Brain microvascular endothelial cell (primary cell): Measurements from ENCODE around the gene ADM.

Source experiments
- DNase-seq: peaks from one replicate; pipeline ENCODE4 v3.0.0-alpha.2; 2020
- H3K27ac ChIP-seq: fragments of 250-450 bp; sonication (Bioruptor Pico); 2 replicates; pipeline ENCODE4 v1.5.1; 2020; ENCODE audit warnings: mild to moderate bottlenecking, moderate library complexity
- H3K27me3 ChIP-seq: fragments of 250-450 bp; sonication (Bioruptor Pico); replicated peaks from 2 replicates; pipeline ENCODE4 v1.5.1; 2020; ENCODE audit warnings: mild to moderate bottlenecking
- H3K36me3 ChIP-seq: fragments of 250-450 bp; sonication (Bioruptor Pico); replicated peaks from 2 replicates; pipeline ENCODE4 v1.5.1; 2020; ENCODE audit warnings: mild to moderate bottlenecking
- H3K4me3 ChIP-seq: 2 replicates; pipeline ENCODE4 v1.5.1; 2011; ENCODE audit warnings: low read depth, mild to moderate bottlenecking, control low read depth, low read length, moderate library complexity
- CTCF ChIP-seq: IDR thresholded peaks from 2 replicates; pipeline ENCODE4 v1.5.1; 2011; ENCODE audit warnings: low read depth, mild to moderate bottlenecking, moderate library complexity, low read length, control low read depth, inconsistent platforms; ENCODE audit errors: missing control alignments
- in situ Hi-C: cut with HindIII; loops from 2 replicates; pipeline ENCODE4 v1.10.0; 2017; ENCODE audit warnings: low sequenced_read_pairs, low pct_ligation_motif_present

Gene ADM

DNA sequence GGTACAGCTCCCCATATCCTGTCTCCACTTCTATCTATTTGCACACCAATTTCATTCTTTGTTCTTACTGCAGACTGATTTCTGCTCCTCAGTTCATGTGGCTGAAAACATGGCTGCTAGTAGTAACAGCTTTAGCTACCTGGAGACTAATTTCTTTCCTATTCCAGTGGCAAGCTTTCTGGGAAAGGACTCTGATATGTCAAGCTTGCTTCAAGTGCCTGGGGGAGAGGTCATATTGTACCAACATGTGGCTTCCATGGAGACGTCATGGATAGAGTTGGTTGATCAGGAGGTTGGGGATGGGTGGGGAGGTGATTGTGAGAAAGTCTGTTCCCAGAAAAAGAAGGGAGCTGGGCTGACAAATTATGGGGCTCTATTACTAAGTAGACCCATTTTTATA lies 44.9 kb downstream of the ADM start:
- Histone ChIP-seq H3K36me3 (no peaks in the 10 kb centered on the region), H3K27ac (no peak overlapping the region), H3K27me3 (no peaks in the 10 kb centered on the region), H3K4me3 (no peak overlapping the region)
- in situ Hi-C loops: no loop called here
- no peak for DNase-seq
- TF ChIP-seq CTCF: no peak

- peak overlapping the region; percentile 80 for H3K27ac ChIP-seq
- H3K36me3 ChIP-seq: no peaks in the 10 kb centered on the region
- DNase-seq: peak; percentile 93
- H3K27me3 ChIP-seq: no peaks in the 10 kb centered on the region
- no peak overlapping the region for H3K4me3 ChIP-seq
- in situ Hi-C loops: no loop called here
- TF ChIP-seq CTCF: no peak
These were observed 45.5 kb downstream of the ADM start for GRCh38 chr11:10350334-10350733.

- Histone ChIP-seq H3K27me3 (no peaks in the 10 kb centered on the region), H3K36me3 (no peaks in the 10 kb centered on the region), H3K4me3 (no peak overlapping the region), H3K27ac (peak overlapping the region; percentile 80)
- DNase-seq: no peak
- TF ChIP-seq CTCF: no peak
- in situ Hi-C loops: no loop called here
These were observed 46.5 kb downstream of the ADM start for GRCh38 chr11:10351435-10351764.

DNA sequence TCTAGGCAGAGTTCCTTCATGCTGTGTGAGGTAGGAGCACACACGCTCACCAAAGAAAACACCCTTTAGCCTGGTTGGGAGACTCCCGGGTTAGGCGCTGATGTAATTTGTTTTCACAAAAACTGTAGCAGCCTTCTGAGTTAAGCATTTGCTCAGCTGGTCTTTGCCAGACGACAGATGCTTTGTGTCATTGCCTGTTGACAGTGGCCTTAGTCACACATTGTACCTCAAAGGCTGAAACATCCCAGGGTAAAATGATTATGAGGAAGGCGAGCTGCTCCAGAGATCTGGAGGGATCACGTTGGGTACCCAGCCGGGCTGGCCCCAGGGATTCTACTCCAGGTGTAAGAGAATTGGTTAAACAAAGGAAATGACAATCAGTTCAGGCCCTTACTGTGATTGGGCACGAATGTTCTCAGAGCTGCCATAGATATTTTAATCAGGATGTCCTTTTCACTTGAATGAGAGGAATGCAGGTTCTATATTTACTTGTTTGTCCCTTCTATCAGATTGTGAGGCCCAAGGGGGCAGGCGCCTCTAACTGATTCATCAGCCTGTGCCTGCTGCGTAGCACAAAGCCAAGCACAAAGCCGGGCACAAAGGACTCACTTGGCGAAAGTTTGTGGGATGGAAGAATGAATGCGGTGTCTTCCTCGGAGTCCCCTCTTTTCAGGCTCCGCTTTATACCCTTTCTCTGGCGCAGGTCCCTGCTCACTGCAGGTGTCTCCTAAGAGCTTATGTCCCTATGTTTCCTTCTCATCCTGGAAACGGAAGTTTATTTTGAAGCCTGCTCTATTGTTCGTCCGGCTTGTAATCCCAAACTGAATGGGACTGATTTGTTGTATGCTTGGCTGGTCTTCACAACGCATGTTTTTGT lies 47.1 kb downstream of the ADM start:
- H3K27ac ChIP-seq: peak overlapping the region; percentile 80

DNA sequence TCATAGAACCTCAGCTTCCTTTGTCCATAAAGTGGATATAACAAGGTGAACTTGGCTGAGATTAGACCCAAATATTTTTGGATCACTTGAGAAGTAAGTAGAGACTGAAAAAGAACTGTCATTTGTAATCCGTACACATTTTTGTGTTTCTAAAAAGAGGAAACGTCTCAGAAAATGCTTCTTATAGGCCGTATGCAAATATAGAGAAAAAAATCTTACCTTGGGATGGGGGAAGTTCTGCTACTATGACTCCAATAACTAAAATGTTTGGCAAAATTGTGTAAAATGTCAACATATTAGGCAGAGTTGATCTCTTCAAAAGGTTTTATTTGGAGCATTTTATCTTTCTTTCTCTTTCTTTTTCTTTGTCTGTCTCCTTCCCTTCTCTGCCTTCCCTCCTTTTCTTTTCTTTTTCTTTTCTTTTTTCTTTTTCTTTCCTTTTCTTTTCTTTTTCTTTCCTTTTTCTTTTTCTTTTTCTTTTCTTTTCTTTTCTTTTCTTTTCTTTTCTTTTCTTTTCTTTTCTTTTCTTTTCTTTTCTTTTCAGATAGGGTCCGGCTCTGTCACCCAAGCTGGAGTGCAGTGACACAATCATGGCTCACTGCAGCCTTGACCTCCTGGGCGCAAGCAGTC lies 48.2 kb downstream of the ADM start:
- Histone ChIP-seq H3K4me3 (no peak overlapping the region), H3K27me3 (no peaks in the 10 kb centered on the region), H3K36me3 (no peaks in the 10 kb centered on the region), H3K27ac (no peak overlapping the region)
- no peak for TF ChIP-seq CTCF
- DNase-seq: no peak
- in situ Hi-C loops: no loop called here

More for the DNA sequence above, 47.1 kb downstream of the ADM start:
- in situ Hi-C loops: no loop called here
- peak; percentile 91 for DNase-seq
- H3K36me3 ChIP-seq: no peaks in the 10 kb centered on the region
- no peaks in the 10 kb centered on the region for H3K27me3 ChIP-seq
- no peak overlapping the region for H3K4me3 ChIP-seq
- no peak for TF ChIP-seq CTCF
